Activated T-helper 17 cell treated with anti-CD3 and anti-CD28 coated beads, Interleukin-2, amount 50 U/mL, for 72 hours (primary cell): ENCODE measurements around the gene EPSTI1. TPM values are rescaled to one million over a fixed set of nuclear protein-coding genes. Genes with fewer than 3 reads are reported as not detected.
"Not testable (repeated sequence)": the region's sequence is repeated elsewhere in the genome, so short reads cannot be mapped to it uniquely, and the experiment has no call there.

Source experiments
- ATAC-seq: fragments of 150-1000 bp; cut with Tn5 transposase; replicated peaks from 2 replicates; pipeline ENCODE4 v1.10.0; 2021; ENCODE audit warnings: mild to moderate bottlenecking, moderate library complexity
- H3K27ac Mint-ChIP-seq: one replicate; pipeline ENCODE4 v1.8.0; 2022; ENCODE audit warnings: mixed read lengths
- H3K27me3 Mint-ChIP-seq: one replicate; pipeline ENCODE4 v1.8.0; 2022; ENCODE audit warnings: mixed read lengths
- H3K36me3 Mint-ChIP-seq: one replicate; pipeline ENCODE4 v1.8.0; 2022; ENCODE audit warnings: low read depth, mild to moderate bottlenecking, mixed read lengths
- H3K4me1 Mint-ChIP-seq: one replicate; pipeline ENCODE4 v1.8.0; 2022; ENCODE audit warnings: mixed read lengths
- H3K4me3 Mint-ChIP-seq: one replicate; pipeline ENCODE4 v1.8.0; 2022; ENCODE audit warnings: mild to moderate bottlenecking, mixed read lengths
- H3K9me3 Mint-ChIP-seq: one replicate; pipeline ENCODE4 v1.8.0; 2022; ENCODE audit warnings: mixed read lengths
- total RNA-seq, 2 donors: library from RNA; stranded (reverse); gene quantifications; one replicate each; pipeline ENCODE4 v1.2.3, GENCODE V29; 2022

EPSTI1 gene, protein sequence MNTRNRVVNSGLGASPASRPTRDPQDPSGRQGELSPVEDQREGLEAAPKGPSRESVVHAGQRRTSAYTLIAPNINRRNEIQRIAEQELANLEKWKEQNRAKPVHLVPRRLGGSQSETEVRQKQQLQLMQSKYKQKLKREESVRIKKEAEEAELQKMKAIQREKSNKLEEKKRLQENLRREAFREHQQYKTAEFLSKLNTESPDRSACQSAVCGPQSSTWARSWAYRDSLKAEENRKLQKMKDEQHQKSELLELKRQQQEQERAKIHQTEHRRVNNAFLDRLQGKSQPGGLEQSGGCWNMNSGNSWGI
- 10 to 100 TPM; 13.6 to 18.1 TPM for total RNA-seq

- Mint-ChIP-seq H3K9me3 (no peaks in the 10 kb centered on the region), H3K27me3 (no peaks in the 10 kb centered on the region), H3K27ac (peak within 1 kb of the TSS; percentile 97), H3K4me1 (peaks cover 34% of the 10 kb centered on the region), H3K36me3 (peaks cover 12% of the 10 kb centered on the region), H3K4me3 (peak within 1 kb of the TSS; percentile 93)
- ATAC-seq = peak; percentile 87
Measured at GRCh38 chr13:42991898-42992763, at the start of gene EPSTI1. Gene EPSTI1 (minus strand): TSS chr13:42992241. CDS start chr13:42992165, 76 bp downstream.

DNA sequence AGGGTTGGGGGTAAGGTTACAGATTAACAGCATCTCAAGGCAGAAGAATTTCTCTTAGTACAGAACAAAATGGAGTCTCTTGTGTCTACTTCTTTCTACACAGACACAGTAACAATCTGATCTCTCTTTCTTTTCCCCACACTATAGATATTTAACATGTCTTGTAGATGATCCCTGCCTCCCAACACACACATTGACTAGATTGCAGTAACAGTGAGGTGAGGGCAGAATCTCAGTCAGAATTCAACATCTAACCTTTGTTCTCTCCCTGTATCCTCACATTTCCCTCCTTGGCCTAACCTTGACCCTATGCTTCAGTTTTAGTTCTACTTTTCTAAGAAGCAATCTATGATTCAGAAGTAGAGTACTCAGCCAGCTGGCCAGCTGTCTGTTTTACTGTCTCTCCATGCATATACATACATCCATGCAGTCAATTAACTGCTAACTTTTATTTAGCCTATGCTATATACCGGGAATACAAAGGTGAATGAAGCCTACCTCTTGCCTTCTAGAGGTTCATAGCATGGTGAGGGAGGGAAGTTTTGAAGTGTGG is 49.4 kb upstream of the EPSTI1 start:
- H3K4me3 Mint-ChIP-seq = no peak overlapping the region
- ATAC-seq = peak; percentile 22
- H3K27ac Mint-ChIP-seq = no peak overlapping the region
- no peaks in the 10 kb centered on the region for H3K27me3 Mint-ChIP-seq
- H3K4me1 Mint-ChIP-seq = peaks cover 39% of the 10 kb centered on the region
- peaks cover 25% of the 10 kb centered on the region for H3K36me3 Mint-ChIP-seq
- H3K9me3 Mint-ChIP-seq = no peaks in the 10 kb centered on the region

GRCh38 chr13:43040581-43041368 is 48.7 kb upstream of the EPSTI1 start:
- not testable (repeated sequence) for H3K4me3 Mint-ChIP-seq, ATAC-seq, H3K27ac Mint-ChIP-seq, H3K27me3 Mint-ChIP-seq, H3K9me3 Mint-ChIP-seq
- peaks cover 25% of the 10 kb centered on the region for H3K36me3 Mint-ChIP-seq
- peaks cover 39% of the 10 kb centered on the region for H3K4me1 Mint-ChIP-seq

DNA sequence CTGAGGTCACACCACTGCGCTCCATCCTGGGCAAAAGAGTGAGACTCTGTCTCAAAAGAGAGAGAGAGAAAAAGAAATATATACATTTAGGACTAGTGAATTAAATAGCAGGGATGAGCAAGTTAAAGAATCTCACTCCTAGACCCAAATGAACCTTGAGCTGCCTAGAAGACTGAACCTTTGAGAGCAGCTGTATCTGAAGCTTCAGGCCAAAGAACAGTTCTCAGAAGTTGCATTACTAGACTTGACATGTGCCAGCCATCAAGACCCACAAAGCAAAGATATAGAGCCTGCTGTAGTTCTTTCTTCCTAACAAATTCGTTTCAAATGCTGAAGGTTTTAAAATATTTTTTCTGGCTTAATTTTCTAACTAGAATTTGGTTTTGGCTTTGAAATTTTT is 47.9 kb upstream of the EPSTI1 start:
- H3K36me3 Mint-ChIP-seq = peaks cover 29% of the 10 kb centered on the region
- H3K27ac Mint-ChIP-seq = no peak overlapping the region

DNA sequence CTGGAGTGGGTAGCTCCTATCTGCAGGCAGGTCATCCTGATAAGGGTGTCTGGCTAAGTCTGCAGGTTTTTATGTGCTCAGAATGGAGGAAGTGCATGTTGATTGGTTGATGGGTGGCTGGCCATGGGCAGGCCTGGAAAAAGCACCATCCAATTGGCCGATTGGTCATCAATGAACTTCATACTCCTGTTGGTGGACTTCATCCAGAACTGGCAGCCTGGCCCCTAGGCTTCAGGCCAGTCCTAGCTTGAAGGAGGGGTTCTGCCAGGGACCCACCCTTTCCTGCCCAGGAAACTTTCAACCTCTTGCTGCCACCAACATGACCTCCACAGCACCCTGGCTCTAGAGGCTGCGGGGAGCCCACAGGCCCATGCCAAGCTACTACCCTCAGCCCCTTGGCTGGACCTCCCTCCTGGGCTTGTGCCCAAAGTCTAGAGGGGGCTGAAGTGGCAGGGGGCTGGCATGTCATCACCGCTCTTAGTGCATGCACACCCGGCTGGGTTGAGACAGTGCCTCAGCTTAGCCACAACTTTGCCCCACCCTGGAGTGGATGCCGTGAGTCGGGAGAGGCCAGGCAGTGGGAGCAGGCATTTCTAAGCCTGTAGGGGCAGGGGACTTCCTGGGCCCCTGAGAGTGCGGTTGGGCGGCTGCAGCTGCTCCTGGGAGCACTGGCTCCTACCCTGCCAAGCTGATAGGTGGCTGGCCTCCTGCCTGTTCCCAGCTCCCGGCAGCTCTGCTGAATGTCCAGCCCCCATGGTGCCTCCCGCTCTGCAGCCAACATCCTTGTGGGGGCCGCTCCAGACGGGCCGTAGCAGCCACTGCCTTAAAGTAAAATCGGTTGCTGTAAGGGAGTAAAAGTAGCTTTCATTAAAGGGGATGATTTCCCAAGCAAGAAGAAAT is 44.6 kb upstream of the EPSTI1 start:
- H3K27ac Mint-ChIP-seq = no peak overlapping the region
- no peak overlapping the region for H3K4me3 Mint-ChIP-seq
- no peak for ATAC-seq
- H3K4me1 Mint-ChIP-seq = peaks cover 19% of the 10 kb centered on the region
- no peaks in the 10 kb centered on the region for H3K27me3 Mint-ChIP-seq
- H3K36me3 Mint-ChIP-seq = peaks cover 39% of the 10 kb centered on the region
- H3K9me3 Mint-ChIP-seq = no peaks in the 10 kb centered on the region

More for the DNA sequence above, 47.9 kb upstream of the EPSTI1 start:
- no peaks in the 10 kb centered on the region for H3K9me3 Mint-ChIP-seq
- no peak for ATAC-seq
- H3K4me1 Mint-ChIP-seq = peaks cover 39% of the 10 kb centered on the region
- no peaks in the 10 kb centered on the region for H3K27me3 Mint-ChIP-seq
- no peak overlapping the region for H3K4me3 Mint-ChIP-seq

- Mint-ChIP-seq H3K27ac (no peak overlapping the region), H3K36me3 (peaks cover 34% of the 10 kb centered on the region), H3K9me3 (no peaks in the 10 kb centered on the region), H3K27me3 (no peaks in the 10 kb centered on the region), H3K4me1 (peaks cover 23% of the 10 kb centered on the region), H3K4me3 (no peak overlapping the region)
- no peak for ATAC-seq
Measured at GRCh38 chr13:43033038-43033437, 41.0 kb upstream of the EPSTI1 start.

- Mint-ChIP-seq H3K4me3 (no peak overlapping the region), H3K4me1 (peaks cover 24% of the 10 kb centered on the region), H3K36me3 (peaks cover 43% of the 10 kb centered on the region), H3K27me3 (no peaks in the 10 kb centered on the region), H3K9me3 (no peaks in the 10 kb centered on the region), H3K27ac (no peak overlapping the region)
- no peak for ATAC-seq
Measured at GRCh38 chr13:43031881-43032280, 39.8 kb upstream of the EPSTI1 start.

GRCh38 chr13:43030548-43030947 is 38.5 kb upstream of the EPSTI1 start:
- Mint-ChIP-seq H3K27me3 (no peaks in the 10 kb centered on the region), H3K27ac (no peak overlapping the region), H3K4me1 (peaks cover 24% of the 10 kb centered on the region), H3K9me3 (no peaks in the 10 kb centered on the region), H3K4me3 (no peak overlapping the region), H3K36me3 (peaks cover 43% of the 10 kb centered on the region)
- ATAC-seq = peak; percentile 45

GRCh38 chr13:43026262-43026661 is 34.2 kb upstream of the EPSTI1 start:
- H3K27ac Mint-ChIP-seq = no peak overlapping the region
- no peak overlapping the region for H3K4me3 Mint-ChIP-seq
- peaks cover 20% of the 10 kb centered on the region for H3K4me1 Mint-ChIP-seq
- H3K9me3 Mint-ChIP-seq = no peaks in the 10 kb centered on the region
- H3K27me3 Mint-ChIP-seq = no peaks in the 10 kb centered on the region
- ATAC-seq = no peak
- H3K36me3 Mint-ChIP-seq = peaks cover 25% of the 10 kb centered on the region

DNA sequence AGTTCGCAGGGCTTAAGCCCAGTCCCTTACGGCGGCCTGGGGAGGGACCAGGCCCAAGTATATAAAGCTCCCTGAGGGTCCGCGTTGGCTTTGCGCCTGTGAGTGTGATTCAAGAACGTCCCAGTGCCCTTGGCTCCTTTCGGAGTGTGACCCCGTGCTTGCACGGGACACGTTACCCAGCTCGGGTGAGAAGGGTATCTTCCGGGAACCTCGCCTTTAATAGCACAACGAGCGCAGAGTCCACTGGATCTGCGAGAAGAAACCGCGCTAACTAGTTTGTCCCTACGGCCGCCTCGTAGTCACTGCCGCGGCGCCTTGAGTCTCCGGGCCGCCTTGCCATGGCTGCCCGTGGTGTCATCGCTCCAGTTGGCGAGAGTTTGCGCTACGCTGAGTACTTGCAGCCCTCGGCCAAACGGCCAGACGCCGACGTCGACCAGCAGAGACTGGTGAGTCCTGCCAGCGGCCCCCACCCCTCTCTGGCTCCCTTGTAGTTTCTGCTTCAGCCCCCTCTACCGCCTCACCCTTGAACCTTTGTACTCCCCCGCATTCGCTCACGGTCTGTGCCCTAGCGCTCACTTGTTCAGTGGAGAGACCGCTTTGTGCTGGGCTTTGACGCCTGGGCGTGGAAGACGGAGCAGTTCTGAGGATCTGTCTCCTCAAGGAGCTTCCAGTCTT is 31.4 kb upstream of the EPSTI1 start, which contains the start of gene DNAJC15:
TSS of gene DNAJC15 (plus strand) at position 298 of the 675 bp plus-strand sequence. CDS start at position 339, 41 bp downstream.
- no peaks in the 10 kb centered on the region for H3K27me3 Mint-ChIP-seq
- peaks cover 20% of the 10 kb centered on the region for H3K36me3 Mint-ChIP-seq
- peak within 1 kb of the TSS; percentile 98 for H3K27ac Mint-ChIP-seq
- H3K9me3 Mint-ChIP-seq = no peaks in the 10 kb centered on the region
- H3K4me3 Mint-ChIP-seq = peak within 1 kb of the TSS; percentile 98
- H3K4me1 Mint-ChIP-seq = peaks cover 11% of the 10 kb centered on the region
- peak; percentile 95 for ATAC-seq

GRCh38 chr13:43022934-43023288 is 30.9 kb upstream of the EPSTI1 start:
- Mint-ChIP-seq H3K36me3 (peaks cover 15% of the 10 kb centered on the region), H3K4me1 (peaks cover 6% of the 10 kb centered on the region), H3K9me3 (no peaks in the 10 kb centered on the region), H3K4me3 (peak overlapping the region; percentile 98), H3K27me3 (no peaks in the 10 kb centered on the region), H3K27ac (peak overlapping the region; percentile 98)
- ATAC-seq = no peak

- peaks cover 7% of the 10 kb centered on the region for H3K36me3 Mint-ChIP-seq
- H3K9me3 Mint-ChIP-seq = no peaks in the 10 kb centered on the region
- H3K4me3 Mint-ChIP-seq = no peak overlapping the region
- no peaks in the 10 kb centered on the region for H3K27me3 Mint-ChIP-seq
- H3K27ac Mint-ChIP-seq = no peak overlapping the region
- ATAC-seq = no peak
- peaks cover 6% of the 10 kb centered on the region for H3K4me1 Mint-ChIP-seq
Measured at GRCh38 chr13:43021926-43022670, 30.1 kb upstream of the EPSTI1 start.
